ENCODE measurements around the gene MAPK11.

MAPK11 gene

DNA sequence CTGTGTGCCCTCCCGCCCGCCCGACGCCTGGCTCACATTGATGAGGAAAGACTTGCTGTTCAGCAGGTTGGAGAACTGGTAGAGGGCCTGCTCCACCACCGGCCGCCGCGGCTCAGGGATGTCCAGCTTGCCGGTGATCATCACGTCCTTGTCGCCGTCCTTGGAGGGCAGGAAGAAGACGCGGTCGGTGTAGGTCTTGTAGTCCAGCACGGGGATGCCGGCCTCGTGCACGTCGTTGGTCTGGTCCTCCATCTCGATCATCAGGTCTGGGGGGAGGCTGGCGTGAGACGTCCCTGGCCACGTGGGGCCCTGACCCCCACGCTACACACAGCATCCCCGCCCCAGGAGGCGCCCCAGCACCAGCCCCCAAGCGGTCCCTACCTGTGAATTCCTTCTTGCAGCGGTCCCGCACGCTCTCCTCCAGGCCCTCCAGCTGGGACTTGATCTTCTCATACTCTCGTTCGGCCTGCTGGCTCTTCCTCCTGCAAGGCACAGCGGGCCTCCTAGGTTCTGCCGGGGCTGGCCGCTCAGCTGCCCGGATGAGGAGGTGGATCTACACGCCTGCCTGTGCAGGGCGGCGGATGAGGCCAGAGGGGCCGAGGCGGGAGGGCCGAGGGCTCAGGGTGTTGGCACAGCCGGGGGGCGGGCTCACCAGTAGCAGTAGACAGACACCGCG, 10.7 kb upstream of the MAPK11 start:
- Histone ChIP-seq H3K4me3 (no peak overlapping the region), H3K27ac (no peak overlapping the region)
- DNase-seq (ENCODE audit: low spot score): no peak
- TF ChIP-seq, protein P1, sequence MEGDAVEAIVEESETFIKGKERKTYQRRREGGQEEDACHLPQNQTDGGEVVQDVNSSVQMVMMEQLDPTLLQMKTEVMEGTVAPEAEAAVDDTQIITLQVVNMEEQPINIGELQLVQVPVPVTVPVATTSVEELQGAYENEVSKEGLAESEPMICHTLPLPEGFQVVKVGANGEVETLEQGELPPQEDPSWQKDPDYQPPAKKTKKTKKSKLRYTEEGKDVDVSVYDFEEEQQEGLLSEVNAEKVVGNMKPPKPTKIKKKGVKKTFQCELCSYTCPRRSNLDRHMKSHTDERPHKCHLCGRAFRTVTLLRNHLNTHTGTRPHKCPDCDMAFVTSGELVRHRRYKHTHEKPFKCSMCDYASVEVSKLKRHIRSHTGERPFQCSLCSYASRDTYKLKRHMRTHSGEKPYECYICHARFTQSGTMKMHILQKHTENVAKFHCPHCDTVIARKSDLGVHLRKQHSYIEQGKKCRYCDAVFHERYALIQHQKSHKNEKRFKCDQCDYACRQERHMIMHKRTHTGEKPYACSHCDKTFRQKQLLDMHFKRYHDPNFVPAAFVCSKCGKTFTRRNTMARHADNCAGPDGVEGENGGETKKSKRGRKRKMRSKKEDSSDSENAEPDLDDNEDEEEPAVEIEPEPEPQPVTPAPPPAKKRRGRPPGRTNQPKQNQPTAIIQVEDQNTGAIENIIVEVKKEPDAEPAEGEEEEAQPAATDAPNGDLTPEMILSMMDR (IDR thresholded peaks at IDR 0.05): no peak

DNA sequence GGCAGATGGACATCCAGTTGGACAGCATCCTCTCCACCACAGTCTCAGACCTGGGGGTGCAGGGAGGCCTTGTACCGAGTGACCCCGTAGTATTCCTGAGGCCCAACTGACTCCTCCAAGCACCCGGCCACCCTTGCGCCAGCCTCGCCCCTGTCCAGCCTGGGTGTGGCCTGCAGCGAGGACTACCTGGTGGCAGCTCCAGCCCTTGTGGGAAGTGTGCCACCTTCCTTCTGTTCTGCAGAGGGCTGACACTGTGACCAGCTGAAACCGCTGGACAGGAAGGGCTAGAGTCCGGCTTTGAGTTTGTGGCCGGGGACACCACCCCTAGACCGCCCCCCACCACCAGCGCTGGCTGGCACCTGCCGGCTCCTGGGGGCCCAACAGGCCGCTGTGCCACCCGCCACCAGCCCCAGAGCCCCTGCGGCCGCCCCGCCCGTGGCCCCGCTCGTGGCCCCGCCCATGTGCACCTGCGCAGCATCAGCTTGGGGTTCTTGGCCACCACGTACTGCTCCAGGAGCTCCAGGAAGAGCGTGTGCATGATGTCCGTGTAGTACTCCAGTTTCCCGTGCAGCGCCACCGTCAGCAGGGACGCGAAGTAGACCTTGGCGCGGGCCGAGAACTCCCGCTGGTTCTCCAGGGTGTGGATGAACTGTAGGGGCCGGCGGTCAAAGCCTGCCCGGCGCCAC, 10.0 kb upstream of the MAPK11 start:
- no peak for DNase-seq (ENCODE audit: low spot score)
- no peak overlapping the region for H3K27ac ChIP-seq
- TF ChIP-seq, protein P1 (IDR thresholded peaks at IDR 0.05): no peak
- H3K4me3 ChIP-seq: no peak overlapping the region

DNA sequence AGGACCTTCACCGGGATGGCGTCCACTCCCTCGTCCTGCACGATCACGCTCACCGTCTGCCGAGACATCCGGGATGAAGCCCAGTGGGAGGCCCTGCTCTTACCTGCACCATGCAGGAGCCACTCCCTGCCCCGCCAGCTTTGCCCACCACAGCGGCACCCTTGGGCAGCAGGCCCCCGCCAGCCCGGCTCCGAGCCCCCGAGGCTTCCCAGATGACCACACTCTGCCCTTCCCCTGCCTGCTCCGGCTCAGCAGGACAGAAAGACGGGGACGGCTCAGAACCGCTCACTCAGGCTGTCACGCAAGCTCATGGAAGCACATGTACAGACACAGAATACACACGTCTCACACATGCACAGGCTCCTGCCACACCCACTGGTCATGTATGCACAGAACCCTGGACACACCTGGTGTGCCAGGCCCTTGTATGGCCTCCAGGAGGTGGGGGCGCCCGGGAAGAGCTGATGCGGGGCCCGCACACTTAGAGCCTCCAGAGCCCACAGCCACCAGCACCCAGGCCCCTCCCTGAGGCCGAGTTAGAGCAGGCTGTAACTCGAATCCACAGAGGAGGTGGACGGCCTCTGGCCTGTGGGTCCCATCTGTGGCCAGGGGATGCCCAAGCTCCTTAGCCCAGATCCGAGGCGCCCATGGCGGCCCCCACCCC, 8.9 kb upstream of the MAPK11 start:
- no peak overlapping the region for H3K4me3 ChIP-seq
- TF ChIP-seq, protein P1 (IDR thresholded peaks at IDR 0.05): no peak
- H3K27ac ChIP-seq: no peak overlapping the region
- no peak for DNase-seq (ENCODE audit: low spot score)

DNA sequence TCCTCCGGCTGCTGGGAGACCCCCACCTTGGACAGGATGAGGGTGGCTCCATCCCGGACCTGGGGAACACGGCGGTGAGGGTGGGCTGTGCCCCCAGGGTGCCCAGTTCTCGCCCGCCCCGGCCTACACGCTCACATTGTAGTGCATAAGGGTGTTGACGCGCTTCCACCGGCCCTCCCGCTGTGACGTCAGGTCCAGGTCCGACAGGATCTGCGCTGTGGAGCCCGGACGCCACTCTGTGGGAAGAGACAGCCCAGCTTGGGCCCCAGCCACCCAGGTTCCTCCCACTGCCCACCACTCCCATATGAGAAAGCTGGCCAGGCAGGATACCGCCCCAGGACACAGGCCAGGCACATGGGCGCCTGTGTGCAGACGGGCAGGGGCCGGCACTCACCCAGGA, 8.3 kb upstream of the MAPK11 start:
- TF ChIP-seq, protein P1 (IDR thresholded peaks at IDR 0.05): no peak
- no peak overlapping the region for H3K4me3 ChIP-seq
- no peak overlapping the region for H3K27ac ChIP-seq
- no peak for DNase-seq (ENCODE audit: low spot score)

DNA sequence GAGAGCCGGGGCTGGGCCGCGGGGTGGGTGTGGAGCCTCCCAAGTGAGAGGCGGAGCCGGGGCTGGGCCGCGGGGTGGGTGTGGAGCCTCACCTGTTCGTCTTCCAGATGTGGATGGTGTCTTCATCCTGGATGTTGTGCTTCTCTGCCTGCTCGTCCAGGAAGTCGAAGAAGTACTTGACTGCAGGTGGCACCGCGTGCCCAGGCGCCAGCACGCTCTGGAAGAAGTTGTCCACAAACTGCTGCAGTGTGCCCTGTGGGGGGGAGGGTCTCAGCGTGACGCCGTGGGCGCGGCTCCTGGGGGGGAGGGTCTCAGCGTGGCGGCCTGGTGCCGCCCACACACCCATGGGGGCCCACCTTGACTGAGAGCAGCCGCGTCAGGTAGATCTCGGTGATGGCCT, 7.6 kb upstream of the MAPK11 start:
- H3K27ac ChIP-seq: no peak overlapping the region
- TF ChIP-seq, protein P1 (IDR thresholded peaks at IDR 0.05): no peak
- no peak overlapping the region for H3K4me3 ChIP-seq
- no peak for DNase-seq (ENCODE audit: low spot score)

DNA sequence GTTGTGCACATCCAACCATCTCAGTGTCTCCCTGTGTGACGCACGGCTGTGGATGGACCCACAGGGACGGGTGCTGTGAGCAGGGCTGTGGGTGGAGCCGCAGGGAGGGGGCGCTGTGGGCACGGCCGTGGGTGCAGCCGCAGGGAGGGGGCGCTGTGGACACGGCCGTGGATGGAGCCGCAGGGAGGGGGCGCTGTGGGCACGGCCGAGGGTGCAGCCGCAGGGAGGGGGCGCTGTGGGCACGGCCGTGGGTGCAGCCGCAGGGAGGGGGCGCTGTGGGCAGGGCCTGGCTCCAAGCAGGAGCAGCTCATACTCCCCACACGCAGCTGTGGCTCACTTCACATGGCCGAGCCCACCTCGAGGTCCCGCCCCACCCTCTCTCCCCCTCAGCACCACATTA, 6.0 kb upstream of the MAPK11 start:
- TF ChIP-seq, protein P1 (IDR thresholded peaks at IDR 0.05): peak; percentile 70

More for the DNA sequence above, 6.0 kb upstream of the MAPK11 start:
- DNase-seq (ENCODE audit: low spot score): peak; percentile 91
- Histone ChIP-seq H3K4me3 (no peak overlapping the region), H3K27ac (peak overlapping the region in 1 of 2 donors; percentile 64)
